Measurements from ENCODE around the gene MTCH2. TPM values are rescaled to one million over a fixed set of nuclear protein-coding genes. Genes with fewer than 3 reads are reported as not detected.
"Not testable (repeated sequence)": the region's sequence is repeated elsewhere in the genome, so short reads cannot be mapped to it uniquely, and the experiment has no call there.

Gene MTCH2
- total and polyA plus RNA-seq, 2 donors (not counting 1 experiment from before 2014, with no cell fraction given), result 18.1 to 26.9 TPM

- H3K4me3 ChIP-seq (ENCODE audit: control extremely low read depth in 1 of 5, extremely low read depth in 1 of 5, insufficient read depth in 1 of 5, low read depth in 2 of 5, low read length in 4 of 5); H3K9ac ChIP-seq (ENCODE audit: low read length); H3K9me3 ChIP-seq (ENCODE audit: control extremely low read depth in 1 of 3, control insufficient read depth in 2 of 3, insufficient read depth in 1 of 3, low read length in 2 of 3); H3K4me2 ChIP-seq (replicated peaks; ENCODE audit: low read depth, low read length, poor library complexity, severe bottlenecking); H2AFZ ChIP-seq (ENCODE audit: insufficient read depth, low read depth, low read length, poor library complexity, severe bottlenecking); H3K4me1 Mint-ChIP-seq; ATAC-seq (ENCODE audit: low read depth); DNase-seq; H4K20me1 ChIP-seq (ENCODE audit: control insufficient read depth, insufficient read depth, low read length, poor library complexity, severe bottlenecking); H3K27ac ChIP-seq (ENCODE audit: low read length in 2 of 2); H3K27me3 ChIP-seq (replicated peaks in 1 of 4; ENCODE audit: control extremely low read depth in 1 of 4, control insufficient read depth in 3 of 4, insufficient read depth in 4 of 4, low read length in 3 of 4); H3K27me3 Mint-ChIP-seq; H3K4me3 Mint-ChIP-seq; H3K4me1 ChIP-seq (ENCODE audit: control insufficient read depth in 2 of 2, insufficient read depth in 2 of 2, low read length in 2 of 2); H3K27ac Mint-ChIP-seq; H3K9me3 Mint-ChIP-seq (ENCODE audit: insufficient read depth); intact Hi-C loops (cut with micrococcal nuclease); CTCF ChIA-PET; POLR2A ChIA-PET: not testable (repeated sequence)
- Histone ChIP-seq H3K36me3 (replicated peaks in 1 of 2; ENCODE audit: control extremely low read depth in 1 of 2, control insufficient read depth in 1 of 2, extremely low read depth in 1 of 2, insufficient read depth in 2 of 2, low read length in 1 of 2) (peaks cover 14 to 35% of the 10 kb centered on the region in 2 experiments), H3K79me2 (ENCODE audit: control insufficient read depth, insufficient read depth, low read length) (peaks cover 33% of the 10 kb centered on the region)
- 95% methylated on average over 6 of the region's 11 CpGs for WGBS (ENCODE audit: insufficient coverage)
These were observed 6.0 kb downstream of the MTCH2 start for GRCh38 chr11:47636331-47636730.

GRCh38 chr11:47631473-47631872, 10.9 kb downstream of the MTCH2 start:
- no peak overlapping the region for H2AFZ ChIP-seq (ENCODE audit: insufficient read depth, low read depth, low read length, poor library complexity, severe bottlenecking)
- H3K4me2 ChIP-seq (replicated peaks; ENCODE audit: low read depth, low read length, poor library complexity, severe bottlenecking), result no peak overlapping the region
- no peak for DNase-seq
- no peak for TF ChIP-seq CTCF (IDR thresholded peaks at IDR 0.05)
- no peak for TF ChIP-seq EZH2 (IDR thresholded peaks at IDR 0.05; ENCODE audit: borderline replicate concordance, insufficient read depth, low read depth, low read length, poor library complexity, severe bottlenecking)
- Mint-ChIP-seq H3K27me3 (no peaks in the 10 kb centered on the region), H3K9me3 (ENCODE audit: insufficient read depth) (no peaks in the 10 kb centered on the region), H3K27ac (no peak overlapping the region), H3K4me3 (no peak overlapping the region), H3K4me1 (no peaks in the 10 kb centered on the region)
- no CpG with 5 or more reads among the region's 5 CpGs for WGBS (ENCODE audit: insufficient coverage)
- H4K20me1 ChIP-seq (ENCODE audit: control insufficient read depth, insufficient read depth, low read length, poor library complexity, severe bottlenecking), result no peaks in the 10 kb centered on the region
- no peaks in the 10 kb centered on the region for H3K4me1 ChIP-seq (ENCODE audit: control insufficient read depth in 2 of 2, insufficient read depth in 2 of 2, low read length in 2 of 2)
- no peak overlapping the region for H3K9ac ChIP-seq (ENCODE audit: low read length)
- H3K79me2 ChIP-seq (ENCODE audit: control insufficient read depth, insufficient read depth, low read length), result no peaks in the 10 kb centered on the region
- ChIA-PET CTCF (no interaction called here), POLR2A (no interaction called here)
- H3K9me3 ChIP-seq (ENCODE audit: control extremely low read depth in 1 of 3, control insufficient read depth in 2 of 3, insufficient read depth in 1 of 3, low read length in 2 of 3), result no peaks in the 10 kb centered on the region
- H3K27me3 ChIP-seq (replicated peaks in 1 of 4; ENCODE audit: control extremely low read depth in 1 of 4, control insufficient read depth in 3 of 4, insufficient read depth in 4 of 4, low read length in 3 of 4), result no peaks in the 10 kb centered on the region
- H3K27ac ChIP-seq (ENCODE audit: low read length in 2 of 2), result no peak overlapping the region
- intact Hi-C loops (cut with micrococcal nuclease), result no loop called here
- H3K36me3 ChIP-seq (replicated peaks in 1 of 2; ENCODE audit: control extremely low read depth in 1 of 2, control insufficient read depth in 1 of 2, extremely low read depth in 1 of 2, insufficient read depth in 2 of 2, low read length in 1 of 2), result peaks cover 12 to 53% of the 10 kb centered on the region in 2 experiments
- H3K4me3 ChIP-seq (ENCODE audit: control extremely low read depth in 1 of 5, extremely low read depth in 1 of 5, insufficient read depth in 1 of 5, low read depth in 2 of 5, low read length in 4 of 5), result no peak overlapping the region
- ATAC-seq (ENCODE audit: low read depth), result no peak
